ENCODE data around the gene BRD8.

DNA sequence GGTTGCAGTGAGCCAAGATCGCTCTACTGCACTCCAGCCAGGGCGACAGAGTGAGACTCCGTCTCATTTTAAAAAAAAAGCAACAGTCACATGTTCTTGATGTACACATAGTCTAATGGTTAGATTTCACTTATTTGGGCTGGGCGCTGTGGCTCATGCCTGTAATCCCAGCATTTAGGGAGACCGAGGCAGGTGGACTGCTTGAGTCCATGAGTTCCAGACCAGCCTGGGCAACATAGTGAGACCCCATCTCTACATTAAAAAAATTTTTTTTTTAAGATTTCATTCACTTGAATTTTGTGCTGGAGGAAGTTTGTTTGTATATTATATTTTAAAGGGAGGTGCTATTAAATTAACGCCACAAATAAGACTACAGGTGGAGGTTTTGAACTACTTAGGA is 72.7 kb downstream of the BRD8 start:
- TF ChIP-seq NR2C2 (CRISPR knock-in tag; IDR thresholded peaks at IDR 0.05): no peak
- TF ChIP-seq IRF2 (CRISPR knock-in tag; IDR thresholded peaks at IDR 0.05; ENCODE audit: borderline replicate concordance, low read depth): no peak
- TF ChIP-seq, protein P1, sequence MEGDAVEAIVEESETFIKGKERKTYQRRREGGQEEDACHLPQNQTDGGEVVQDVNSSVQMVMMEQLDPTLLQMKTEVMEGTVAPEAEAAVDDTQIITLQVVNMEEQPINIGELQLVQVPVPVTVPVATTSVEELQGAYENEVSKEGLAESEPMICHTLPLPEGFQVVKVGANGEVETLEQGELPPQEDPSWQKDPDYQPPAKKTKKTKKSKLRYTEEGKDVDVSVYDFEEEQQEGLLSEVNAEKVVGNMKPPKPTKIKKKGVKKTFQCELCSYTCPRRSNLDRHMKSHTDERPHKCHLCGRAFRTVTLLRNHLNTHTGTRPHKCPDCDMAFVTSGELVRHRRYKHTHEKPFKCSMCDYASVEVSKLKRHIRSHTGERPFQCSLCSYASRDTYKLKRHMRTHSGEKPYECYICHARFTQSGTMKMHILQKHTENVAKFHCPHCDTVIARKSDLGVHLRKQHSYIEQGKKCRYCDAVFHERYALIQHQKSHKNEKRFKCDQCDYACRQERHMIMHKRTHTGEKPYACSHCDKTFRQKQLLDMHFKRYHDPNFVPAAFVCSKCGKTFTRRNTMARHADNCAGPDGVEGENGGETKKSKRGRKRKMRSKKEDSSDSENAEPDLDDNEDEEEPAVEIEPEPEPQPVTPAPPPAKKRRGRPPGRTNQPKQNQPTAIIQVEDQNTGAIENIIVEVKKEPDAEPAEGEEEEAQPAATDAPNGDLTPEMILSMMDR (IDR thresholded peaks at IDR 0.05): no peak
- TF ChIP-seq ZNF512 (CRISPR knock-in tag; IDR thresholded peaks at IDR 0.05; ENCODE audit: borderline replicate concordance): no peak
- TF ChIP-seq ATF2 (CRISPR knock-in tag; IDR thresholded peaks at IDR 0.05; ENCODE audit: borderline replicate concordance, low read depth): no peak
- no peak for TF ChIP-seq FOXK1 (CRISPR knock-in tag; IDR thresholded peaks at IDR 0.05)
- TF ChIP-seq, protein P2, sequence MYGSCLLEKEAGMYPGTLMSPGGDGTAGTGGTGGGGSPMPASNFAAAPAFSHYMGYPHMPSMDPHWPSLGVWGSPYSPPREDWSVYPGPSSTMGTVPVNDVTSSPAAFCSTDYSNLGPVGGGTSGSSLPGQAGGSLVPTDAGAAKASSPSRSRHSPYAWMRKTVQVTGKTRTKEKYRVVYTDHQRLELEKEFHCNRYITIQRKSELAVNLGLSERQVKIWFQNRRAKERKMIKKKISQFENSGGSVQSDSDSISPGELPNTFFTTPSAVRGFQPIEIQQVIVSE (CRISPR knock-in tag; IDR thresholded peaks at IDR 0.05; ENCODE audit: borderline replicate concordance): no peak
- no peak for TF ChIP-seq ELF4 (CRISPR knock-in tag; IDR thresholded peaks at IDR 0.05; ENCODE audit: low read depth)
- no peak for TF ChIP-seq GRHL2 (CRISPR knock-in tag; IDR thresholded peaks at IDR 0.05; ENCODE audit: insufficient replicate concordance, severe bottlenecking)
- no peak for TF ChIP-seq ZBTB43 (CRISPR knock-in tag; IDR thresholded peaks at IDR 0.05)
- TF ChIP-seq SP1 (CRISPR knock-in tag; conservative IDR thresholded peaks at IDR 0.05): no peak
- TF ChIP-seq, protein P3, sequence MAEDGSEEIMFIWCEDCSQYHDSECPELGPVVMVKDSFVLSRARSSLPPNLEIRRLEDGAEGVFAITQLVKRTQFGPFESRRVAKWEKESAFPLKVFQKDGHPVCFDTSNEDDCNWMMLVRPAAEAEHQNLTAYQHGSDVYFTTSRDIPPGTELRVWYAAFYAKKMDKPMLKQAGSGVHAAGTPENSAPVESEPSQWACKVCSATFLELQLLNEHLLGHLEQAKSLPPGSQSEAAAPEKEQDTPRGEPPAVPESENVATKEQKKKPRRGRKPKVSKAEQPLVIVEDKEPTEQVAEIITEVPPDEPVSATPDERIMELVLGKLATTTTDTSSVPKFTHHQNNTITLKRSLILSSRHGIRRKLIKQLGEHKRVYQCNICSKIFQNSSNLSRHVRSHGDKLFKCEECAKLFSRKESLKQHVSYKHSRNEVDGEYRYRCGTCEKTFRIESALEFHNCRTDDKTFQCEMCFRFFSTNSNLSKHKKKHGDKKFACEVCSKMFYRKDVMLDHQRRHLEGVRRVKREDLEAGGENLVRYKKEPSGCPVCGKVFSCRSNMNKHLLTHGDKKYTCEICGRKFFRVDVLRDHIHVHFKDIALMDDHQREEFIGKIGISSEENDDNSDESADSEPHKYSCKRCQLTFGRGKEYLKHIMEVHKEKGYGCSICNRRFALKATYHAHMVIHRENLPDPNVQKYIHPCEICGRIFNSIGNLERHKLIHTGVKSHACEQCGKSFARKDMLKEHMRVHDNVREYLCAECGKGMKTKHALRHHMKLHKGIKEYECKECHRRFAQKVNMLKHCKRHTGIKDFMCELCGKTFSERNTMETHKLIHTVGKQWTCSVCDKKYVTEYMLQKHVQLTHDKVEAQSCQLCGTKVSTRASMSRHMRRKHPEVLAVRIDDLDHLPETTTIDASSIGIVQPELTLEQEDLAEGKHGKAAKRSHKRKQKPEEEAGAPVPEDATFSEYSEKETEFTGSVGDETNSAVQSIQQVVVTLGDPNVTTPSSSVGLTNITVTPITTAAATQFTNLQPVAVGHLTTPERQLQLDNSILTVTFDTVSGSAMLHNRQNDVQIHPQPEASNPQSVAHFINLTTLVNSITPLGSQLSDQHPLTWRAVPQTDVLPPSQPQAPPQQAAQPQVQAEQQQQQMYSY (CRISPR knock-in tag; IDR thresholded peaks at IDR 0.05): no peak
- TF ChIP-seq ZNF263 (CRISPR knock-in tag; IDR thresholded peaks at IDR 0.05; ENCODE audit: low read depth): no peak
- no peak for TF ChIP-seq USF1 (CRISPR knock-in tag; IDR thresholded peaks at IDR 0.05)
